GM12891 (cell line): ENCODE data around the gene ZNF292.

Source experiments
- PAX5 ChIP-seq: IDR thresholded peaks from 2 replicates; pipeline ENCODE4 v1.6.1; 2011; ENCODE audit warnings: low read length, moderate library complexity, mild to moderate bottlenecking; ENCODE audit not compliant: insufficient read depth, severe bottlenecking
- POLR2A ChIP-seq: IDR thresholded peaks from 2 replicates; pipeline ENCODE4 v1.6.1; 2011; ENCODE audit warnings: low read depth, low read length, control low read depth
- POLR2AphosphoS5 ChIP-seq: IDR thresholded peaks from 2 replicates; pipeline ENCODE4 v1.6.1; 2011; ENCODE audit warnings: low read depth, low read length, control low read depth
- POU2F2 ChIP-seq: IDR thresholded peaks from 2 replicates; pipeline ENCODE4 v1.6.1; 2011; ENCODE audit warnings: low read depth, mild to moderate bottlenecking, control low read depth, low read length, moderate library complexity
- SPI1 ChIP-seq: IDR thresholded peaks from 2 replicates; pipeline ENCODE4 v1.6.1; 2011; ENCODE audit warnings: low read depth, low read length, control low read depth
- TAF1 ChIP-seq: IDR thresholded peaks from 2 replicates; pipeline ENCODE4 v1.6.1; 2011; ENCODE audit warnings: low read depth, low read length, control low read depth

DNA sequence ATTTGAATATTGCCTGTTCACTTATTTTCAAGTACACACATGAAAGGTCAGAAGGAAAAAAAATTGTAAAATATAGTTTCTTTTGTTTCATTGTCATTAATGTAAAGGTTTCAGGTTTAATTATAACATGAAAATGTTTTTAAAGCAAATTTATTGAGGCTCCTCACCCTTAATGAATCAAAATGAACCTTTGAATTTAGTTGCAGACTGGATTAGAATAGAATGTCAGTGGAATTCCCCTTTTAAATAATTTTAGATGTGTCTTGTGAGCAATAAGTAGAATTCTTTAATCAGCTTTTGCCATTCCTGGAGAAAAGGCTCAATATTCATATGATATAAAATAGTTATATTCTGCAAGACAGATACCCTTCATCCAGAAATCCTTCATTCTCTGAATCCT is 96.4 kb downstream of the ZNF292 start:
- no peak for TF ChIP-seq POLR2AphosphoS5
- no peak for TF ChIP-seq TAF1
- TF ChIP-seq POLR2A, result no peak
- no peak for TF ChIP-seq SPI1
- no peak for TF ChIP-seq POU2F2
- TF ChIP-seq PAX5, result no peak
